ENCODE results near the gene FOXP1. TPM values are rescaled to one million over a fixed set of nuclear protein-coding genes. Genes with fewer than 3 reads are reported as not detected.

FOXP1 gene
- 100 to 1,000 TPM; 122 TPM for total RNA-seq

DNA sequence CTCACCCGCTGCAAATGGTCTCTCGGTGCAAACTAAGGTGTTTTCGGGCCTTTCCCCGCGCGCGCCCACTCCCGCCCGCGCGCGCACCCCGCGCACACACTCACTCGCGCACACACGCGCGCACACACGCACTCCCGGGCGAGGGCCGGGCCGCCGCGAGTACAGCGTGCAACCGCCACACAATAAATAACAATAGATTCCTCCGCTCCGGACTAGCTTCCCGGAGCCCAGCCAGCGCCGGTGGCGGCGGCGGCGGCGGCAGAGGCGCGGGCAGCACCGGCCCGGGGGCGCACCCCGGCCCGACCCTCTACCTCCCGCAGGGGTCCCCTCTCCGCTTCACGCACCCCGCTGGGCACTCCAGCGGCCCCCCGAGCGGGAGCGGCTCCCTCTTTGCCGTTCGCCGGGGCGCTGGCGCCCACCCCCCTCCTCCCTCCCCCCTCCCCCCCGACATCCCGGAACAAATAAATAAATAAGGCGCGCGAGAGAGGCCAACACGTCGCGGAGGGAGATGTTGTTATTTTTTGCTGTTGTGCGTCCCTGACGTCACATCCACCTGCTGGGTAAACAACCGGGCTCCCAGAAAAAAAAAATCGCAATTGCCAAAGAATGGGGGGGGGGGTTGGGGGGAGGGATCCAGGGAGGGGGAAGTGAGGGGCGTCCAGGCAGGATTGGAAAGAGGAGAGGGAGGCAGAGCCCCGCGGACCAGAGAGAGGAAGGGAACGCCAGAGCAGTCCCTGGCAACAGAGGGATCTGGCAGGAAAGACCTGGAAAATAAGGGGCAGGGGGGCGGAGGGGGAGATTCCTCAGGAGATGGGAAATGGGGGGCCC lies at the start of gene FOXP1:
TSS of gene FOXP1 (minus strand) at position 163 of the 828 bp plus-strand sequence. CDS start 385,347 bp downstream, outside the sequence.

Small RNAs within 50 kb of the gene (microRNA-seq; reads per million reads assigned to microRNA genes)
- not detected for gene MIR1284 (ENCODE audit: borderline microRNAs expressed, borderline replicate concordance)

Other genes with a start within 250 kb of the FOXP1 start
- gene EIF4E3, start 141.7 kb upstream of the FOXP1 start, total RNA-seq: 10 to 100 TPM; 69.8 to 71.0 TPM
- under 1 TPM; 0.38 to 0.46 TPM for gene GPR27, start 170.1 kb upstream of the FOXP1 start, total RNA-seq
- under 1 TPM in 1 of 2 experiments, not detected in 1; 0.23 TPM for gene PROK2, start 201.4 kb upstream of the FOXP1 start, total RNA-seq